RCC 7860 (cell line): ENCODE measurements around the gene IRAK1.

Source experiments
- DNase-seq: peaks from one replicate; pipeline ENCODE4 v3.0.0-alpha.2; 2015; ENCODE audit warnings: low spot score
- FAIRE-seq: peaks from 2 replicates; lab custom pipeline; 2012; peaks lifted over from hg19 to GRCh38; lab: Jason Lieb, UNC

IRAK1 gene

GRCh38 chrX:153973127-153974002, 46.3 kb downstream of the IRAK1 start:
- no peak for FAIRE-seq
- no peak for DNase-seq

GRCh38 chrX:153972368-153973126, 47.2 kb downstream of the IRAK1 start, which contains the start of gene TMEM187:
Gene TMEM187, plus strand, starts transcription at chrX:153972754. Its CDS starts 9,309 bp downstream, at chrX:153982063.
- no peak for FAIRE-seq
- DNase-seq, result peak; percentile 86

GRCh38 chrX:153971450-153972367, 48.0 kb downstream of the IRAK1 start, which contains the start of gene HCFC1:
Gene HCFC1, minus strand, starts transcription at chrX:153971818. Its CDS starts 978 bp downstream, at chrX:153970840.
- FAIRE-seq, result no peak
- peak; percentile 78 for DNase-seq

GRCh38 chrX:153971124-153971449, 48.6 kb downstream of the IRAK1 start:
- DNase-seq, result peak; percentile 67
- FAIRE-seq, result peak; percentile 77

GRCh38 chrX:153970357-153971123, 49.2 kb downstream of the IRAK1 start:
- DNase-seq (peak; percentile 37), FAIRE-seq (no peak)

GRCh38 chrX:153969904-153970356, 49.8 kb downstream of the IRAK1 start:
- FAIRE-seq (no peak), DNase-seq (no peak)

- DNase-seq, result no peak
- FAIRE-seq, result no peak
Measured at GRCh38 chrX:153969125-153969903, 50.4 kb downstream of the IRAK1 start.

GRCh38 chrX:153968754-153969124, 51.0 kb downstream of the IRAK1 start:
- no peak for FAIRE-seq
- no peak for DNase-seq

GRCh38 chrX:153968255-153968654, 51.4 kb downstream of the IRAK1 start:
- DNase-seq (no peak), FAIRE-seq (no peak)

GRCh38 chrX:153967536-153968224, 52.0 kb downstream of the IRAK1 start:
- DNase-seq, result no peak
- FAIRE-seq, result no peak

GRCh38 chrX:153966841-153967535, 52.7 kb downstream of the IRAK1 start:
- FAIRE-seq, result no peak

GRCh38 chrX:153966283-153966688, 53.4 kb downstream of the IRAK1 start:
- DNase-seq (no peak), FAIRE-seq (no peak)

More at GRCh38 chrX:153966841-153967535, 52.7 kb downstream of the IRAK1 start:
- DNase-seq, result no peak

- DNase-seq, result no peak
- FAIRE-seq, result no peak
Measured at GRCh38 chrX:153965406-153965805, 54.3 kb downstream of the IRAK1 start.

GRCh38 chrX:153964105-153964504, 55.6 kb downstream of the IRAK1 start:
- DNase-seq (no peak), FAIRE-seq (no peak)

- DNase-seq, result no peak
- FAIRE-seq, result no peak
Measured at GRCh38 chrX:153963546-153963945, 56.2 kb downstream of the IRAK1 start.

- DNase-seq (no peak), FAIRE-seq (no peak)
Measured at GRCh38 chrX:153961292-153961691, 58.4 kb downstream of the IRAK1 start.

- DNase-seq (no peak), FAIRE-seq (no peak)
Measured at GRCh38 chrX:153960786-153961185, 58.9 kb downstream of the IRAK1 start.
